BE2C (cell line): Measurements from ENCODE around the gene NECTIN1.

ENCODE experiments used
- DNase-seq: peaks from one replicate; pipeline ENCODE4 v3.0.0-alpha.2; 2020
- H3K27me3 ChIP-seq: fragments of 250-450 bp; sonication (Bioruptor Pico); 2 replicates; pipeline ENCODE4 v1.5.1; 2020; ENCODE audit warnings: mild to moderate bottlenecking
- H3K36me3 ChIP-seq: fragments of 250-450 bp; sonication (Bioruptor Pico); 2 replicates; pipeline ENCODE4 v1.5.1; 2020; ENCODE audit warnings: mild to moderate bottlenecking
- H3K4me1 ChIP-seq: fragments of 250-450 bp; sonication (Bioruptor Pico); 2 replicates; pipeline ENCODE4 v1.5.1; 2020
- H3K4me3 ChIP-seq: 2 replicates; pipeline ENCODE4 v1.5.1; 2011; ENCODE audit warnings: low read depth, low read length
- H3K9me3 ChIP-seq: fragments of 250-450 bp; sonication (Bioruptor Pico); 2 replicates; pipeline ENCODE4 v1.5.1; 2020
- TF ChIP-seq, protein P1 (sequence below): IDR thresholded peaks from 2 replicates; pipeline ENCODE4 v1.5.1; 2012; ENCODE audit warnings: mild to moderate bottlenecking, low read depth, low read length

NECTIN1 gene

GRCh38 chr11:119774172-119774763 is 45.3 kb upstream of the NECTIN1 start:
- Histone ChIP-seq H3K36me3 (no peaks in the 10 kb centered on the region), H3K9me3 (no peaks in the 10 kb centered on the region), H3K4me1 (peaks cover 46% of the 10 kb centered on the region), H3K4me3 (no peak overlapping the region), H3K27me3 (no peaks in the 10 kb centered on the region)
- TF ChIP-seq, protein P1, sequence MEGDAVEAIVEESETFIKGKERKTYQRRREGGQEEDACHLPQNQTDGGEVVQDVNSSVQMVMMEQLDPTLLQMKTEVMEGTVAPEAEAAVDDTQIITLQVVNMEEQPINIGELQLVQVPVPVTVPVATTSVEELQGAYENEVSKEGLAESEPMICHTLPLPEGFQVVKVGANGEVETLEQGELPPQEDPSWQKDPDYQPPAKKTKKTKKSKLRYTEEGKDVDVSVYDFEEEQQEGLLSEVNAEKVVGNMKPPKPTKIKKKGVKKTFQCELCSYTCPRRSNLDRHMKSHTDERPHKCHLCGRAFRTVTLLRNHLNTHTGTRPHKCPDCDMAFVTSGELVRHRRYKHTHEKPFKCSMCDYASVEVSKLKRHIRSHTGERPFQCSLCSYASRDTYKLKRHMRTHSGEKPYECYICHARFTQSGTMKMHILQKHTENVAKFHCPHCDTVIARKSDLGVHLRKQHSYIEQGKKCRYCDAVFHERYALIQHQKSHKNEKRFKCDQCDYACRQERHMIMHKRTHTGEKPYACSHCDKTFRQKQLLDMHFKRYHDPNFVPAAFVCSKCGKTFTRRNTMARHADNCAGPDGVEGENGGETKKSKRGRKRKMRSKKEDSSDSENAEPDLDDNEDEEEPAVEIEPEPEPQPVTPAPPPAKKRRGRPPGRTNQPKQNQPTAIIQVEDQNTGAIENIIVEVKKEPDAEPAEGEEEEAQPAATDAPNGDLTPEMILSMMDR: no peak
- DNase-seq: no peak

- TF ChIP-seq, protein P1: peak; percentile 45
- Histone ChIP-seq H3K4me1 (peaks cover 33% of the 10 kb centered on the region), H3K36me3 (no peaks in the 10 kb centered on the region), H3K4me3 (no peak overlapping the region), H3K27me3 (no peaks in the 10 kb centered on the region), H3K9me3 (no peaks in the 10 kb centered on the region)
- DNase-seq: peak; percentile 70
Observed at GRCh38 chr11:119772641-119773415, 43.8 kb upstream of the NECTIN1 start.

- Histone ChIP-seq H3K4me3 (no peak overlapping the region), H3K27me3 (no peaks in the 10 kb centered on the region), H3K4me1 (peaks cover 28% of the 10 kb centered on the region), H3K36me3 (no peaks in the 10 kb centered on the region), H3K9me3 (no peaks in the 10 kb centered on the region)
- no peak for DNase-seq
- TF ChIP-seq, protein P1: no peak
Observed at GRCh38 chr11:119772076-119772475, 43.1 kb upstream of the NECTIN1 start.

DNA sequence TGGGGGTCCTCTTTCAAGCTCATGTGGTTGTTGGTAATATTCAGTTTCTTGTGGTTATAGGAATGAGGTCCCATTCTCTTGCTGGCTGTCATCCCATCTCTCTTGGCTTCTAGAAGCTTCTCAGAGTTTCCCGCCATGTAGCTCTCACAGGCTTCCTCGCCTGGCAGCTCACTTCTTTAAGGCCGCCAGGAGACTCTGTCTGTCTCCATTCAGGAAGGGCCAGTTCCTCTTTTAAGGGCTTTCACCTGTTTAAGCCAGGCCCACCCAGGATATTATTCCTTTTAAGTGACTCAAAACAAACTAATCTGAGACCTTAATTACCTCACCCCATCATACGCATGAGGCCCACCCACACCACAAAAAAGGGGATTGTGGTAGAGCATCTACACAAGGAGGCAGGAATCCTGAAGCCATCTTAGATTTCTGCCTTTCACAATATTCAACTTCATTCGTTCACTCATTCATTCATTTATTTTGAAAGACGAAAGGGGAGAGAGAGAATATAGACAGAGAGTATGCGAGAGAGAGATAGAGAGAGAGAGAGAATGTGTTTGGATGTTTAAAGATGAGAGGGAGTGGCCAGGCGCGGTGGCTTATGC is 42.3 kb upstream of the NECTIN1 start:
- Histone ChIP-seq H3K4me3 (no peak overlapping the region), H3K9me3 (no peaks in the 10 kb centered on the region; the same call in 1 of the 2 replicates), H3K36me3 (no peaks in the 10 kb centered on the region), H3K4me1 (peaks cover 20% of the 10 kb centered on the region), H3K27me3 (no peaks in the 10 kb centered on the region)
- TF ChIP-seq, protein P1: no peak
- DNase-seq: no peak

- DNase-seq: no peak
- Histone ChIP-seq H3K4me1 (no peaks in the 10 kb centered on the region; the same call in 1 of the 2 replicates), H3K27me3 (no peaks in the 10 kb centered on the region), H3K36me3 (no peaks in the 10 kb centered on the region), H3K9me3 (no peaks in the 10 kb centered on the region; the same call in 1 of the 2 replicates), H3K4me3 (no peak overlapping the region)
- TF ChIP-seq, protein P1: no peak
Observed at GRCh38 chr11:119765628-119766027, 36.6 kb upstream of the NECTIN1 start.
